GM06990 (cell line): ENCODE data around the gene ANKS1A.

Source experiments
- DNase-seq: peaks from one replicate; pipeline ENCODE4 v3.0.0-alpha.2; 2011; ENCODE audit not compliant: insufficient read length; ENCODE audit errors: extremely low read depth
- H3K27me3 ChIP-seq: replicated peaks from 2 replicates; pipeline ENCODE4 v1.6.0; 2011; ENCODE audit warnings: low read length; ENCODE audit not compliant: control insufficient read depth, insufficient read depth
- H3K36me3 ChIP-seq: 2 replicates; pipeline ENCODE4 v1.5.1; 2011; ENCODE audit warnings: low read length; ENCODE audit not compliant: control insufficient read depth, insufficient read depth
- H3K4me3 ChIP-seq: replicated peaks from 2 replicates; pipeline ENCODE4 v1.5.1; 2011; ENCODE audit warnings: low read depth, mild to moderate bottlenecking, control low read depth, low read length
- CTCF ChIP-seq: IDR thresholded peaks from 2 replicates; pipeline ENCODE4 v1.5.1; 2011; ENCODE audit warnings: low read length, control low read depth, mild to moderate bottlenecking, inconsistent platforms; ENCODE audit not compliant: insufficient read depth, poor library complexity, severe bottlenecking

ANKS1A gene

GRCh38 chr6:35072698-35073055 is 183.6 kb downstream of the ANKS1A start:
- no peak for TF ChIP-seq CTCF
- no peaks in the 10 kb centered on the region for H3K27me3 ChIP-seq

GRCh38 chr6:35073211-35073610 is 184.2 kb downstream of the ANKS1A start:
- no peak for TF ChIP-seq CTCF
- no peak overlapping the region for H3K4me3 ChIP-seq
- H3K27me3 ChIP-seq: no peaks in the 10 kb centered on the region
- no peaks in the 10 kb centered on the region; the same call in 1 of the 2 replicates for H3K36me3 ChIP-seq
- no peak for DNase-seq

More at GRCh38 chr6:35072698-35073055, 183.6 kb downstream of the ANKS1A start:
- no peak overlapping the region for H3K4me3 ChIP-seq
- no peaks in the 10 kb centered on the region; the same call in 1 of the 2 replicates for H3K36me3 ChIP-seq
- no peak for DNase-seq

GRCh38 chr6:35073766-35074471 is 184.9 kb downstream of the ANKS1A start:
- Histone ChIP-seq H3K4me3 (no peak overlapping the region), H3K36me3 (peaks cover 2% of the 10 kb centered on the region; the same call in 1 of the 2 replicates), H3K27me3 (no peaks in the 10 kb centered on the region)
- no peak for DNase-seq
- TF ChIP-seq CTCF: no peak

GRCh38 chr6:35076997-35077712 is 188.1 kb downstream of the ANKS1A start:
- Histone ChIP-seq H3K27me3 (no peaks in the 10 kb centered on the region), H3K36me3 (peaks cover 2% of the 10 kb centered on the region), H3K4me3 (no peak overlapping the region)
- no peak for TF ChIP-seq CTCF
- no peak for DNase-seq

GRCh38 chr6:35077713-35078105 is 188.7 kb downstream of the ANKS1A start:
- no peak for DNase-seq
- H3K27me3 ChIP-seq: no peaks in the 10 kb centered on the region
- no peak overlapping the region for H3K4me3 ChIP-seq
- no peak for TF ChIP-seq CTCF
- peaks cover 2% of the 10 kb centered on the region for H3K36me3 ChIP-seq
